GM13977 (cell line): ENCODE measurements around the gene CPE.
"Not testable (repeated sequence)": the region's sequence is repeated elsewhere in the genome, so short reads cannot be mapped to it uniquely, and the experiment has no call there.

Experiments
- DNase-seq: peaks from one replicate; pipeline ENCODE4 v3.0.0; 2012; ENCODE audit warnings: low spot score
- in situ Hi-C: fragments of 300-500 bp; cut with MboI; formaldehyde crosslinking; loops from one replicate; pipeline ENCODE4 v1.12.0; 2022; ENCODE audit warnings: low sequenced_read_pairs, low pct_unique_long_range_greater_than_20kb, mixed read lengths, inconsistent platforms; ENCODE audit not compliant: unreplicated experiment
- TF ChIP-seq, protein P1 (sequence below): IDR thresholded peaks from 2 replicates; pipeline ENCODE4 v1.5.1; 2012; ENCODE audit warnings: mild to moderate bottlenecking, control low read depth; ENCODE audit not compliant: insufficient read depth; ENCODE audit errors: extremely low read depth, missing control alignments

The CPE gene

GRCh38 chr4:165335163-165335703 lies 43.6 kb upstream of the CPE start:
- TF ChIP-seq, protein P1, sequence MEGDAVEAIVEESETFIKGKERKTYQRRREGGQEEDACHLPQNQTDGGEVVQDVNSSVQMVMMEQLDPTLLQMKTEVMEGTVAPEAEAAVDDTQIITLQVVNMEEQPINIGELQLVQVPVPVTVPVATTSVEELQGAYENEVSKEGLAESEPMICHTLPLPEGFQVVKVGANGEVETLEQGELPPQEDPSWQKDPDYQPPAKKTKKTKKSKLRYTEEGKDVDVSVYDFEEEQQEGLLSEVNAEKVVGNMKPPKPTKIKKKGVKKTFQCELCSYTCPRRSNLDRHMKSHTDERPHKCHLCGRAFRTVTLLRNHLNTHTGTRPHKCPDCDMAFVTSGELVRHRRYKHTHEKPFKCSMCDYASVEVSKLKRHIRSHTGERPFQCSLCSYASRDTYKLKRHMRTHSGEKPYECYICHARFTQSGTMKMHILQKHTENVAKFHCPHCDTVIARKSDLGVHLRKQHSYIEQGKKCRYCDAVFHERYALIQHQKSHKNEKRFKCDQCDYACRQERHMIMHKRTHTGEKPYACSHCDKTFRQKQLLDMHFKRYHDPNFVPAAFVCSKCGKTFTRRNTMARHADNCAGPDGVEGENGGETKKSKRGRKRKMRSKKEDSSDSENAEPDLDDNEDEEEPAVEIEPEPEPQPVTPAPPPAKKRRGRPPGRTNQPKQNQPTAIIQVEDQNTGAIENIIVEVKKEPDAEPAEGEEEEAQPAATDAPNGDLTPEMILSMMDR = no peak
- no peak for DNase-seq
- in situ Hi-C loops = no loop called here

DNA sequence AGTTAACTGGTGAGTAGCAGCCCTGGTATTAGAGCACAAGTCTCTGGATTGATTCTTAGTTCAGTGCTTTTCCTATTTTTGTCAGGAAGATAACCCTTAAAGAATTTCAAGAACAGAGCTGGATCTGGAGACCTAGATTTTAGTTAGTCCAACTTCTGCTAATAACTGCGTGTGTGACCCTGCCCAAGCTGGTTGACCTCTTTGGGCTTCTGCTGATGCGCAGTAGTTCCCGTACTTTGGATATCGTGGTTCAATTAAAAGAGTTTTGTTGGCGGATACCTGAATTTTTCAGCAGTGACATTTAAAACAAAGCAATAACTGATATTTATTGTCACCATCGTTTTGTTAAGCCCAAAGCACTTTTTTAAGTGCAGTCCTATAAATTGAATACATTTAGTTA lies 42.1 kb upstream of the CPE start:
- DNase-seq = no peak
- in situ Hi-C loops = no loop called here
- TF ChIP-seq, protein P1 = no peak

DNA sequence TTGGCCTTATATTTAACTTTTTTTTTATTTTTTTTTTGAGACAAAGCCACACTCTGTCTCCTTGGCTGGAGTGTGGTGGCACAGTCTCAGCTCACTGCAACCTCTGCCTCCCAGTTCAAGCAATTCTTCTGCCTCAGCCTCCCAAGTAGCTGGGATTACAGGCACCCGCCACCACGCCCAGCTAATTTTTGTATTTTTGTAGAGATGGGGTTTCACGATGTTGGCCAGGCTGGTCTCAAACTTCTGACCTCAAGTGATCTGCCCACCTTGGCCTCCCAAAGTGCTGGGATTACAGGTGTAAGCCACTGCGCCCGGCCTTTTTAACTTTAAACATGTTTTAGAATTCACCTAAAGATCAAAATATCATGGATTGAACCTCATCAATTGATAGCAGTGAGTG lies 36.5 kb upstream of the CPE start:
- not testable (repeated sequence) for DNase-seq
- in situ Hi-C loops = loop anchor here (10.0 kb wide), 1 partner anchor 218 kb away; no protein-coding TSS in a partner anchor

GRCh38 chr4:165343353-165344191 lies 35.2 kb upstream of the CPE start:
- TF ChIP-seq, protein P1 = peak; percentile 17
- no peak for DNase-seq
- in situ Hi-C loops = loop anchor here (10.0 kb wide), 1 partner anchor 219 kb away; no protein-coding TSS in a partner anchor

DNA sequence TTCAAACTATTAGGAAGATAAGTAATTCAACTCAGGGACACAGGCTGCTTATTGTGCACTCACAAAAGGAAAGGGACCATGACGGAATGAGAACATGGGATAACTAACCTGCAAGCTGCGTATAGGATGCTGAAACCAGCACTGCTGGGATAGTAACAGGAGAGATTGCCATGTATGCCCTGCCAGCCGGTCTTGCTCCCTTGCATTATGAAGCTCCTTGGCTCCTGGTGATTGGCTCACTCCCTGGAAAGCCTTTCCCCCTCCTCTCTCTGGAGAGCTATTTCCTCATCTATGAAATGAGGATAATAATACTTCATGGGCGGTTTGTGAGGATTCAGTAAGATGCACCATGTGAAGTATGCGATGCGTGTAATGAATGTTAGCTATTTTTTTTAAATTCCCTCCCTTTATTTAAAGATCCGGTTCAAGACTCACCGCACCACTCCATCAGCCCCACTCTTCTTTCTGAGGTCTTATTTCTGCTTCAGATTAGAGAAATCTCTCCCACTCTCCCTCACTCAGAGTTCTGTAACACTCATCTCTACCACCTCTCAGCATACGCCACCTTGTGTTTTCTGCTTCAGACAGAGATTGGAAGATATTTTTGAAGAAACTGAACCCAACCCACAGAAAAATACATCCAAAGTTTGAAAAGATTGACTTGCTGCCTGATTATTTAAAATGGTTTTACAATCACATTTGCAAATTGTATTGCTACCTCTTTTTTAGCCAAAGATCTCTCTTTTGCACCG lies 33.0 kb upstream of the CPE start:
- in situ Hi-C loops = loop anchor here (10.0 kb wide), 1 partner anchor 221 kb away; no protein-coding TSS in a partner anchor
- TF ChIP-seq, protein P1 = no peak
- DNase-seq = no peak

- DNase-seq = no peak
- in situ Hi-C loops = loop anchor here (10.0 kb wide), 1 partner anchor 223 kb away; no protein-coding TSS in a partner anchor
- TF ChIP-seq, protein P1 = no peak
Observed at GRCh38 chr4:165347647-165348569, 30.9 kb upstream of the CPE start.
